ENCODE results near the gene KIF21A.

KIF21A gene

GRCh38 chr12:39459027-39459434, 16.1 kb upstream of the KIF21A start:
- H3K27ac ChIP-seq (replicated peaks) = no peak overlapping the region
- TF ChIP-seq POLR2AphosphoS5 (IDR thresholded peaks at IDR 0.05; ENCODE audit: low read depth) (no peak), GABPA (IDR thresholded peaks at IDR 0.05; ENCODE audit: low read depth) (no peak), REST (IDR thresholded peaks at IDR 0.05; ENCODE audit: insufficient replicate concordance, low read depth) (no peak), CTCF (IDR thresholded peaks at IDR 0.05; ENCODE audit: insufficient read depth, low read length) (no peak), SPI1 (IDR thresholded peaks at IDR 0.05; ENCODE audit: borderline replicate concordance, low read depth) (no peak)
- H3K4me3 ChIP-seq (replicated peaks; ENCODE audit: insufficient read depth, low read length) = no peak overlapping the region
- no peaks in the 10 kb centered on the region for H3K27me3 ChIP-seq (ENCODE audit: insufficient read depth, poor library complexity, severe bottlenecking)
- no peak for DNase-seq (ENCODE audit: low read depth in 1 of 2, low spot score in 1 of 2)

- Histone ChIP-seq H3K4me3 (replicated peaks; ENCODE audit: insufficient read depth, low read length) (no peak overlapping the region), H3K27me3 (ENCODE audit: insufficient read depth, poor library complexity, severe bottlenecking) (no peaks in the 10 kb centered on the region), H3K27ac (replicated peaks) (no peak overlapping the region)
- TF ChIP-seq REST (IDR thresholded peaks at IDR 0.05; ENCODE audit: insufficient replicate concordance, low read depth) = no peak
- no peak for TF ChIP-seq SPI1 (IDR thresholded peaks at IDR 0.05; ENCODE audit: borderline replicate concordance, low read depth)
- no peak for TF ChIP-seq POLR2AphosphoS5 (IDR thresholded peaks at IDR 0.05; ENCODE audit: low read depth)
- TF ChIP-seq GABPA (IDR thresholded peaks at IDR 0.05; ENCODE audit: low read depth) = no peak
- no peak for TF ChIP-seq CTCF (IDR thresholded peaks at IDR 0.05; ENCODE audit: insufficient read depth, low read length)
- no peak for DNase-seq (ENCODE audit: low read depth in 1 of 2, low spot score in 1 of 2)
Measured at GRCh38 chr12:39451977-39452376, 9.1 kb upstream of the KIF21A start.

DNA sequence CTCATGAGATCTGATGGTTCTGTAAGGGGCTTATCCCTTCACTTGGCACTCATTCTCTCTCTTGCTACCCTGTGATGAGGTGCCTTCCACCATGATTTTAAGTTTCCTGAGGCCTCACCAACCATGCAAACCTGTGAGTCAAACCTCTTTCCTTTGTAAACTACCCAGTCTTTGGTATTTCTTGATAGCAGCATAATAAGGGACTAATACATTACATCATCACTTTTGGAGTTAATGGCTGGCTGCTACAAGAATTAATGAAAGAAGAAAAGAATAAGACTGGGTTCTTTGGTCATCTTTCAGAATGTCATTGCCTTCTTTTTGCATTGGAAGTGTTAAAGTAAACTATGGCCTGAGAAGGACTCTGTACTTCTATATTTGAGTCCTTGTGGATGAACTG, 5.1 kb upstream of the KIF21A start:
- TF ChIP-seq SPI1 (IDR thresholded peaks at IDR 0.05; ENCODE audit: borderline replicate concordance, low read depth) (no peak), POLR2AphosphoS5 (IDR thresholded peaks at IDR 0.05; ENCODE audit: low read depth) (no peak), REST (IDR thresholded peaks at IDR 0.05; ENCODE audit: insufficient replicate concordance, low read depth) (no peak), CTCF (IDR thresholded peaks at IDR 0.05; ENCODE audit: insufficient read depth, low read length) (no peak), GABPA (IDR thresholded peaks at IDR 0.05; ENCODE audit: low read depth) (no peak)
- Histone ChIP-seq H3K27ac (replicated peaks) (no peak overlapping the region), H3K4me3 (replicated peaks; ENCODE audit: insufficient read depth, low read length) (no peak overlapping the region), H3K27me3 (ENCODE audit: insufficient read depth, poor library complexity, severe bottlenecking) (peaks cover 6% of the 10 kb centered on the region)
- DNase-seq (ENCODE audit: low read depth in 1 of 2, low spot score in 1 of 2) = no peak
